Activated CD4-positive, alpha-beta T cell treated with anti-CD3 and anti-CD28 coated beads, Interleukin-2, Interleukin-4, amounts not matched to agents 100 ng/mL and 50 ng/mL, durations not matched to agents 16 hours and 8 hours (primary cell): ENCODE data around the gene ELFN1.

Source experiments
- DNase-seq: peaks from one replicate; pipeline ENCODE4 v3.0.0-alpha.2; 2020; ENCODE audit warnings: low spot score

The ELFN1 gene

DNA sequence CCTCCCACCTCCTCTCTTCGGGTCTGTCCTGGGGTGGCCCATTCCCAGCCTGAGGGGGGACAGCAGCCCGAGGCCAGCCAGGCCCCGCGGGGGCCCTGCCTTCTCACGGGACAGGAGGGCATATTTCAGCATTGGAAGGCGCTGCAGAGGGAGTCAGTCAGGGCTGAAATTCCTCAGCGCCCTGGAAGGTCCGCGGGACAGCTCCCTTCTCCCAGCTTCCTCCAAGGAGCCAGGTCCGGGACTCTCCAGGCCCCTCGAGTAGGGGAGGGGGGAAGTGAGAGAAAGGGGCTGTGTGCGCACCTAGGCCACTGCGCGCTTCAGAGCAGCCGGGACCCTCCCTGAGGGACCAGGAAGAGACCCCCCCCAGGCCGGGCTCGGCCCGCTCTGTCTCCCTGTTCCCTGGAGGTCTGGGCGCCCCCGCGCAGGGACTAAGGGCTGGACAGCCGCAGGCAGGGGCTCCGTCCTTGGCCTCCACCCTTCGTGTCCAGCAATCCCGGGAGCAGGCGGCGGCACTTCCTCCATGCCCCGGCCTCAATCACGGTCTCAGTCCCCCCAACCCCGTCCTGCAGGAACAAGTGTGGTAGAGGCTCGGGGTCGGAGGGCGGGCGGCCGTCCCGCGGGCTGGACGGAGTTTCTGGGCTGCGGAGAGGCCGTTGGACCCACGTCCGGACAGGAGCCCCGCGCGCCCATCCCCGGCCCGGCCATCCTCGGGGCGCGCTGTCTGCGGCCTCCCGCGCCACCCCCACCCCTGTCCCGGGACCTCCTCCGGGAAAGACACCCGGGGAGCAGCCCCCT is 6.0 kb upstream of the ELFN1 start:
- no peak for DNase-seq

GRCh38 chr7:1664711-1665548 is 5.1 kb upstream of the ELFN1 start:
- DNase-seq = peak; percentile 30

DNA sequence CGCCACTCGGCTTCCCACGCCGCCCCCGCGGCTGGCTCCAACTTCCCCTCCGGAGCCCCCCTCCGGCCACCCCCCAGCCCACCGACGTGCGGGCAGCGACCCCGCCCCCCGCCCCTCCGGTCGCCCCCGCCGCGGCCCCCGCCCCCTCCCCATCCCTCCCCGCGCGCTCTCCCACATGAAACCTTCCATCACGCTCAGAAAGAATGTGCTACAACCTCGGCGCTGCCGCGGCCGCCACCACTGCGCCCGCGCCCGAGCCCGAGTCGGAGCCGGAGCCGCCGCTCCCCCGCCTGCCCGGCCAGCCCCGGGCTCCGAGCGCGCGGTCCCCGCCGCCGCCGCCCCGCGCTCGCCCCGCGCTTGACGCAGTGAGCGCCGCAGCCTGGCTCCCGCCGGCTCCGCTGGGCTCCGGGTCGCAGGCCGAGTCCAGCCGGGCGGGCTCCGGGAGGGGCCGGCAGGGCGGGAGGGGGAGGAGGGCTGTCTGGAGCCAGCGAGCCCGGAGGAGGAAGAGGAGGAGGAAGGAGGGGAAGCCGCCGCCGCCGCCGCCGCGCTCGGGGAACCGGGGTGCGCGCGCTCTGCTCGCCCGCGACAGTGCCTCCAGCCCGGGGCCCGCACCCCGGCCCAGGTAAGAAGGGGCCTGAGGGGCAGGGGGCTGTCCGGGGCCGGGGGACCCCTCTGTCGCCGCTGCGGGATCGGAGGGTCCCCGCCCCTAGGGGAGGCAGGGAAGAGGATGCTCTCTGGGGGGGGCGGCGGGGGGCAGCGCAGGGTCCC is 4.3 kb upstream of the ELFN1 start:
- DNase-seq = no peak

- no peak for DNase-seq
Measured at GRCh38 chr7:1666317-1666822, 3.7 kb upstream of the ELFN1 start.

GRCh38 chr7:1666823-1667565 is 3.1 kb upstream of the ELFN1 start:
- no peak for DNase-seq

DNA sequence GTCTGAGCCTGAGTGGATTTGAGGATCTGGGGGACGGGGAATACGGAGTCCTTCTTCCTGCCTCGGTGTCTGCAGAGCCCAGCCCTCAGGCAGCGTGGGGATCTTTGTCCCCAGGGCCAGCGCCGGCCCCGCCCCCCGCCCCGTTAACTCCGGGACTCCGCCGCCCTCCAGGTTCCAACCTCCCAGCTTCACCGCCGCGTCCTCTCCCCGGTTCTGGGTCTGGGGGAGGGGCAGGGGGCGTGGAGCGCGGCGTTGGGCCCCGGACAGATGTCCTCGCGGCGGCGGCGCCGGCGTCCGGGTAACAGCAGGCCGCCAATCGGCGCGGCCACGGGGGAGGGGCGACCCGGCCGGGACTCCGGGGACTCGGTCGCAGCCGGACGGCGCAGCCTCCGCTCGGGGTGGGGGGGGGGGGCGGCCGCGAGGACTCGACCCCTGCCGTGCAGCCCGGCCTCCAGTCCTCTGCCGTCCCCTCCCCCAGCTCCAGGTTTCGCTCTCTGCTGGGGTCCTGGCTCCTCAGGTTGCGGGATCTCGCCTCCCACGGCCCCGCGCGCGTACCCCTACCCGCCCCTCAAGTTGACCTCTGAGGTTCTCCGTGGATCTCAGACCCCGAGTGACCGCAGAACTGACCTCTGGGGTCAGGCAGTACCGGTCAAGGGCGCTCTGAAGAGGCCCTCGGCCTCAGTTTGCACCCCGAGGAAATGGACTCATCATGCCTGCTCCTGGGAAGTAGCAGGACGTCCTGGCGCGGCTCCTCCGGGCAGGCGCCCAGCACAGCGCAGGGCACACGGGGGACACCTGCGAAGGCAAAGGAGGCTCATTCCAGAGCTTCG is 2.3 kb upstream of the ELFN1 start:
- no peak for DNase-seq

DNA sequence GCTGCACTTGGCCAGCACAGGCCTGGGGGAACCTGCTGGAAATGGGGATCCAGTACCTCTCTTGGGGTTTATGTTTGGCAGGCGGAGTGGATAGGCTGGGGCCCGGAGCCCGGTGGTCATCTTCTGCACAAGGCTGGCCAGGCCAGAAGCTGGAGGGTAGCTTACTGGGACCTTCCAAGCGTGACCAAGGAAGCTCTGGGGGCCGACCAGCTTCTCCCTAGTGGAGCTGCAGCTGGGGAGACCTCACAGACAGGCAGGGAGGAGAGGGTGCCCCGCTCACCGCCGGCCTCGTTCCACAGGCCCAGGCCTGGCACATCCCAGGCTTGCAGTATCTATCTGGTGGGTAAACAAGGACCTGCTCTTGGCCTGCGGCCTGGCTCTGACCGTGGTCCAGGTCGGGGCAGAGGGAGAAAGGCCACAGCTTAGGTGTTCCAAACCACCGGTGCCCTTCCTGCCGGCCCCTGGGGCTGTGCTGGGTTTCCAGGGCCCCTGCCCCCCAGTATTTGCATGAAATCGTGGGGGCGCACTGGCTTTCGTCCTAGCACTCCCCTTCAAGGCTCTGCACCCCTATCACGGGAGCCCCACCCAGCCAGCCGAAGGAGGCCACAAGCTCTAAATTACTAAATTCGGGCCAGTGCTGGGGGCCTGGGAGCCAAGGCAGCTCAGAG is 1.5 kb upstream of the ELFN1 start:
- DNase-seq = no peak

GRCh38 chr7:1669064-1669951 is 769 bp upstream of the ELFN1 start:
- no peak for DNase-seq

DNA sequence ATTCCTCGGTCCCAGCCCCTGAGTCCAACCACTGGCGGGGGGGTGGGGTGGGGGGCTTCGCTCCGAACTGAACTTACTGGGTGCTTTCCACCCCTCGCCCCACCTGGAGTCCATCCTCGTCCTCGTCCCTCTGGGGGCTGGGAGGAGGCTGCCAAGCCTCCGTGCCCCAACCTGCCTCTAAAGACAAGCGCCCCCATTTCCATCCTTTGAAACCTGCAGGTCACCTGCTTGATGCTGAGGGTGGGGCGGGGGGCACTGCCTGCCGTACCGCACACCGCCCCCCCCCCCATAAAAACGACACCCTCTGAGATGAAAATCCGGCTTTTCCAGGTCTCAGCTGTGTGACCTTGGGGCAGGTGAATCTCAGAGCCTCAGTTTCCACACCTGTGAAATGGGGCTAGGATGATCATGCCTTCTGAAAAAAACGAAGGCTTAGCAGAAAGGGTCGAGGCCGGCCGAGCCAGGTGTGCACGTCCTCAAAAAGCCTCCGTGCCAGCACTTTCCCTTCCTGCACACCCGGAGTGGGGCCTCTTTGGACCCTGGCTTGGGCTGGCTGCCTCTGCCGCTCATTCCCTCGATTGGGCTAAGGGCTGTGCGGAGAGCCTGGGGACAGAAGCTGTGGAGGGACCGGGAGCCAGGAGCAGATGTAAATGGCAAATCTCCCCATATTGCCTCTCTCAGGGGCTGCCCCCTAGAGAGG is 967 bp downstream of the ELFN1 start:
- no peak for DNase-seq

DNA sequence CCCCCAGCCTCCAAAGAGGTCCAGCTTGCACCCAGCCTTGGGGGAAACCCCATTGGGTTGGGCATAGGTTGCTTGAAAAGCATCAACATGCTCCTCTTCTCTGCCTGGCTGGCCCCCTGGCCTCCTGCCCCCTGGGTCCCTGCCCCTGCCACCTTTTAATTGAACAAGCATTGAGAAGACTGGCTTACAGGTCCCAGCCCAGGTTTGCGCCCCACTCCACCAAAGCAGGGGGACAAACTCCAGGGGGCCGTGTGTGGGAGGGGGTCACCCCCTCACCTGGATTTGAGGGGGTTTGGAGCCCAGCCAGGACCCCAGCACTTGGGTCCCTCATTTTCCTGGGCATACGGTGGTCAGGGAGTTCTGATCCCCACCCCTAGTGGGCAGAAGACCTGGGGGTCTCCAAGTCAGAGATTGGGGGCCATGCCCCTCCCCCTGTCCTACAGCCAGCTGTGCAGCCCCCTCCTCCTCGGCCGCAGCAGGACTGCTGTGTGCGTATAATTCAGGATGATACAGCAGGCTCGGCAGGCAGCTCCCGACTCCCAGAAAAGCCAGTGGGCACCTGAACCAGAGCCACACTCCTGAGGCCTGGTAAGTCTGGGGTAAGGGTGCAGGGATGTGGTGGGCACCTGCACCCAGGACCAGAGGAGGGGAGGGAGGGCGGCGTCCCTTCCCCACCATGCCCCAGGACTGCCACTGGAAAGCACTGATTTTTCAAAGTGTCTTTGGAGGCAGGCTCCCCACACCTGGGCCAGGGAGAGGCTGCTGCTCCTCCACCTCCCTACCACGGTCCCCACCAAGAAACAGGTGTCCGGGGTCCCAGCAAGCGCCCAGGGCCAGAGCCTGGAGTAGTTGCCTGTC is 1.7 kb downstream of the ELFN1 start:
- DNase-seq = no peak

GRCh38 chr7:1672851-1673486 is 2.9 kb downstream of the ELFN1 start:
- DNase-seq = no peak

- DNase-seq = no peak
Measured at GRCh38 chr7:1673581-1674118, 3.6 kb downstream of the ELFN1 start.

GRCh38 chr7:1674161-1675035 is 4.3 kb downstream of the ELFN1 start:
- no peak for DNase-seq

- no peak for DNase-seq
Measured at GRCh38 chr7:1675036-1675671, 5.1 kb downstream of the ELFN1 start.
